ENCODE data around the gene CD226.
"Not testable (repeated sequence)": the region's sequence is repeated elsewhere in the genome, so short reads cannot be mapped to it uniquely, and the experiment has no call there.

The CD226 gene

GRCh38 chr18:69941183-69941582 lies 6.5 kb downstream of the CD226 start:
- no peak for TF ChIP-seq CTCF (IDR thresholded peaks at IDR 0.05)
- no peaks in the 10 kb centered on the region for H3K36me3 ChIP-seq (ENCODE audit: control insufficient read depth, insufficient read depth, low read length)
- no peak overlapping the region for H3K27ac ChIP-seq
- no peaks in the 10 kb centered on the region for H3K9me3 ChIP-seq (ENCODE audit: control insufficient read depth, low read length)
- no peak overlapping the region for H3K9ac ChIP-seq
- H2AFZ ChIP-seq, result no peak overlapping the region
- no peaks in the 10 kb centered on the region for H3K4me1 ChIP-seq
- H3K4me2 ChIP-seq (ENCODE audit: low read length), result no peak overlapping the region
- no peaks in the 10 kb centered on the region for H3K27me3 ChIP-seq (ENCODE audit: control insufficient read depth, insufficient read depth, low read length)
- H3K4me3 ChIP-seq (ENCODE audit: low read depth, low read length), result no peak overlapping the region
- no peaks in the 10 kb centered on the region for H3K79me2 ChIP-seq

GRCh38 chr18:69939812-69940211 lies 7.9 kb downstream of the CD226 start:
- not testable (repeated sequence) for H3K27ac ChIP-seq; H3K4me3 ChIP-seq (ENCODE audit: low read depth, low read length); H2AFZ ChIP-seq; H3K27me3 ChIP-seq (ENCODE audit: control insufficient read depth, insufficient read depth, low read length); H3K36me3 ChIP-seq (ENCODE audit: control insufficient read depth, insufficient read depth, low read length); H3K4me1 ChIP-seq; H3K4me2 ChIP-seq (ENCODE audit: low read length); H3K79me2 ChIP-seq; H3K9ac ChIP-seq; H3K9me3 ChIP-seq (ENCODE audit: control insufficient read depth, low read length)

- H3K9ac ChIP-seq, result no peak overlapping the region
- no peaks in the 10 kb centered on the region for H3K9me3 ChIP-seq (ENCODE audit: control insufficient read depth, low read length)
- no peak overlapping the region for H3K4me2 ChIP-seq (ENCODE audit: low read length)
- no peaks in the 10 kb centered on the region for H3K4me1 ChIP-seq
- no peak overlapping the region for H3K27ac ChIP-seq
- TF ChIP-seq CTCF (IDR thresholded peaks at IDR 0.05), result no peak
- H3K36me3 ChIP-seq (ENCODE audit: control insufficient read depth, insufficient read depth, low read length), result no peaks in the 10 kb centered on the region
- no peaks in the 10 kb centered on the region for H3K79me2 ChIP-seq
- H3K4me3 ChIP-seq (ENCODE audit: low read depth, low read length), result no peak overlapping the region
- no peaks in the 10 kb centered on the region for H3K27me3 ChIP-seq (ENCODE audit: control insufficient read depth, insufficient read depth, low read length)
- no peak overlapping the region for H2AFZ ChIP-seq
Observed at GRCh38 chr18:69936191-69936558, 11.5 kb downstream of the CD226 start.

GRCh38 chr18:69935319-69936190 lies 12.1 kb downstream of the CD226 start:
- Histone ChIP-seq H3K36me3 (ENCODE audit: control insufficient read depth, insufficient read depth, low read length) (no peaks in the 10 kb centered on the region), H3K4me2 (ENCODE audit: low read length) (no peak overlapping the region), H3K4me1 (no peaks in the 10 kb centered on the region), H2AFZ (no peak overlapping the region), H3K27ac (no peak overlapping the region), H3K79me2 (no peaks in the 10 kb centered on the region), H3K9ac (no peak overlapping the region), H3K27me3 (ENCODE audit: control insufficient read depth, insufficient read depth, low read length) (no peaks in the 10 kb centered on the region), H3K4me3 (ENCODE audit: low read depth, low read length) (no peak overlapping the region), H3K9me3 (ENCODE audit: control insufficient read depth, low read length) (no peaks in the 10 kb centered on the region)
- TF ChIP-seq CTCF (IDR thresholded peaks at IDR 0.05), result no peak

DNA sequence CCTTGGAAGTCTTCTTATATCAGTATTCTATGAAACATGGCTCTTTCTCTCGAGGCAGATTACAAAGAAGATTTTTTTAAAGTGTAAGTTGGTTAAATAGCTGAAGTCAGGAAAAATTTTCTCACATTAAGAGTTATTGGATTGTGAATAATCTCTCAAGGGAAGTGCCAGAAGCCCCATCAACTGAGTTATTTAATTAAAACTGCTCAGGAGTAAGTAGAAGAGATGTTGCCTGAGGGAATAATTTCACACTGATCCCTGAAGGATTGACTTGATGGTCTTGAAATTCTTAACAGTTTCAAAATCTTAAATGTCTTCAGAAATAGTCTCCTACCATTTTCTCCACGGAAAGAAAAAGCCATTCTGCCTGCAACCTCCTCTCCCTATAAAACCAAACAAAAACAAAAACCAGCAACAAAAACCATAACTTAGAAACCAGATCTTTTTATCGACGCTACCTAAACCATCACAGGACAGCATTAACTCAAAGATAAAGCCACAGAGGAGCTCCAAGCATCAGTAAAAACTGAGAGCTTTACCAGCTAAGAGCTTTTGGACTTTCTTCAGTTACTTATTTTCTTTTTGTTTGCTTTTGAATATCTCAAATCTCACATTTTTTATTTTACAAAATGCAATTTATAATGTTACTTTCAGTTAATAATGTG lies 12.9 kb downstream of the CD226 start:
- no peak for TF ChIP-seq CTCF (IDR thresholded peaks at IDR 0.05)
- H3K79me2 ChIP-seq, result no peaks in the 10 kb centered on the region
- H2AFZ ChIP-seq, result peak overlapping the region; percentile 25
- no peak overlapping the region for H3K27ac ChIP-seq
- no peak overlapping the region for H3K4me3 ChIP-seq (ENCODE audit: low read depth, low read length)
- no peaks in the 10 kb centered on the region for H3K4me1 ChIP-seq
- H3K9ac ChIP-seq, result no peak overlapping the region
- no peaks in the 10 kb centered on the region for H3K36me3 ChIP-seq (ENCODE audit: control insufficient read depth, insufficient read depth, low read length)
- H3K9me3 ChIP-seq (ENCODE audit: control insufficient read depth, low read length), result no peaks in the 10 kb centered on the region
- H3K4me2 ChIP-seq (ENCODE audit: low read length), result no peak overlapping the region
- no peaks in the 10 kb centered on the region for H3K27me3 ChIP-seq (ENCODE audit: control insufficient read depth, insufficient read depth, low read length)
